B cell (primary cell): ENCODE measurements around the gene HEXB. TPM values are rescaled to one million over a fixed set of nuclear protein-coding genes. Genes with fewer than 3 reads are reported as not detected.

Experiments
- ATAC-seq: fragments of 200-7000 bp; cut with Tn5 transposase; one replicate; pipeline ENCODE4 v1.10.0; 2021; ENCODE audit warnings: low read depth, mild to moderate bottlenecking, moderate number of reproducible peaks, moderate library complexity
- CTCF ChIA-PET: fragments of 350-600 bp; sonication (Branson Sonifier 250); formaldehyde crosslinking; loops from one replicate; lab custom pipeline; 2021; ENCODE audit warnings: antibody characterized with exemption, inconsistent platforms; lab: Charles Lee
- POLR2A ChIA-PET: fragments of 350-600 bp; sonication (Branson Sonifier 250); formaldehyde crosslinking; loops from one replicate; lab custom pipeline; 2021; ENCODE audit warnings: antibody characterized with exemption; lab: Charles Lee
- DNase-seq: peaks from one replicate; pipeline ENCODE4 v3.0.0; 2013
- H2AFZ ChIP-seq: 2 replicates; pipeline ENCODE4 v1.6.1; 2012; ENCODE audit warnings: mild to moderate bottlenecking, low read depth, low read length; ENCODE audit not compliant: insufficient read depth, poor library complexity, severe bottlenecking
- H3K27ac ChIP-seq, 2 donors: 1 replicate in 1 of 2; 2 replicates in 1 of 2; pipeline ENCODE4 v1.5.1; 2012 to 2013; ENCODE audit warnings: low read length in 2 of 2, mild to moderate bottlenecking in 2 of 2, moderate library complexity in 1 of 2
- H3K27me3 ChIP-seq, 4 experiments: fragments of 200-600 bp in 1 of 4; sonication (generic) in 1 of 4; replicated peaks in 1 of 4; 1 replicate in 2 of 4; 2 replicates in 2 of 4; pipeline versions ENCODE4 v1.6.1 to v1.7.0; 2013 to 2016; ENCODE audit warnings: low read length in 3 of 4, mild to moderate bottlenecking in 2 of 4, mixed read lengths in 1 of 4, moderate library complexity in 1 of 4; ENCODE audit not compliant: insufficient read depth in 4 of 4, control insufficient read depth in 3 of 4; ENCODE audit errors: control extremely low read depth in 1 of 4
- H3K36me3 ChIP-seq, 2 experiments: replicated peaks in 1 of 2; 1 replicate in 1 of 2; 2 replicates in 1 of 2; pipeline versions ENCODE4 v1.6.1 to v1.7.1; 2013; ENCODE audit warnings: low read length in 1 of 2; ENCODE audit not compliant: insufficient read depth in 2 of 2, control insufficient read depth in 1 of 2; ENCODE audit errors: control extremely low read depth in 1 of 2, extremely low read depth in 1 of 2
- H3K4me1 ChIP-seq, 2 donors: fragments of 200-600 bp in 1 of 2; sonication (generic) in 1 of 2; 1 replicate in 1 of 2; 2 replicates in 1 of 2; pipeline versions ENCODE4 v1.5.1 to v1.6.1; 2013 to 2017; ENCODE audit warnings: low read length in 2 of 2; ENCODE audit not compliant: control insufficient read depth in 2 of 2, insufficient read depth in 2 of 2
- H3K4me2 ChIP-seq: replicated peaks from 2 replicates; pipeline ENCODE3; 2012; ENCODE audit warnings: mild to moderate bottlenecking, low read depth, low read length; ENCODE audit not compliant: poor library complexity, severe bottlenecking
- H3K4me3 ChIP-seq, 5 experiments: fragments of 200-600 bp in 1 of 5; sonication (generic) in 1 of 5; 1 replicate in 3 of 5; 2 replicates in 2 of 5; pipeline versions ENCODE4 v1.5.1 to v1.7.0; 2011 to 2016; ENCODE audit warnings: low read length in 4 of 5, mild to moderate bottlenecking in 4 of 5, low read depth in 2 of 5, control low read depth in 1 of 5, moderate library complexity in 1 of 5; ENCODE audit not compliant: insufficient read depth in 1 of 5; ENCODE audit errors: control extremely low read depth in 1 of 5, extremely low read depth in 1 of 5
- H3K79me2 ChIP-seq: fragments of 200-600 bp; sonication (generic); one replicate; pipeline ENCODE4 v1.6.0; 2016; ENCODE audit warnings: low read length; ENCODE audit not compliant: control insufficient read depth, insufficient read depth
- H3K9ac ChIP-seq: fragments of 200-600 bp; sonication (generic); 2 replicates; pipeline ENCODE4 v1.6.1; 2017; ENCODE audit warnings: mild to moderate bottlenecking, low read length, moderate library complexity
- H3K9me3 ChIP-seq, 3 donors: one replicate each; pipeline versions ENCODE4 v1.6.1 to v1.7.1; 2013; ENCODE audit warnings: low read length in 2 of 3; ENCODE audit not compliant: control insufficient read depth in 2 of 3, insufficient read depth in 1 of 3; ENCODE audit errors: control extremely low read depth in 1 of 3
- H4K20me1 ChIP-seq: 2 replicates; pipeline ENCODE4 v1.6.0; 2012; ENCODE audit warnings: mild to moderate bottlenecking, low read length; ENCODE audit not compliant: insufficient read depth, control insufficient read depth, poor library complexity, severe bottlenecking
- H3K27ac Mint-ChIP-seq: one replicate; pipeline ENCODE4 v1.8.0; 2021; ENCODE audit warnings: mixed read lengths
- H3K27me3 Mint-ChIP-seq: one replicate; pipeline ENCODE4 v1.8.0; 2021; ENCODE audit warnings: mixed read lengths
- H3K4me1 Mint-ChIP-seq: one replicate; pipeline ENCODE4 v1.8.0; 2021; ENCODE audit warnings: mixed read lengths
- H3K4me3 Mint-ChIP-seq: one replicate; pipeline ENCODE4 v1.8.0; 2021; ENCODE audit warnings: mixed read lengths
- H3K9me3 Mint-ChIP-seq: one replicate; pipeline ENCODE4 v1.8.0; 2022; ENCODE audit warnings: mixed read lengths; ENCODE audit not compliant: insufficient read depth
- EZH2 ChIP-seq: IDR thresholded peaks from 2 replicates; pipeline ENCODE4 v1.6.1; 2012; ENCODE audit warnings: borderline replicate concordance, low read depth, mild to moderate bottlenecking, moderate library complexity, low read length; ENCODE audit not compliant: insufficient read depth, poor library complexity, severe bottlenecking
- WGBS: methylation state at CpG from one replicate; pipeline ENCODE4 v1.1.5; 2013; ENCODE audit warnings: missing lambda C conversion rate; ENCODE audit not compliant: insufficient coverage; 5-methylcytosine and 5-hydroxymethylcytosine counted together
- intact Hi-C: fragments of 100-400 bp; cut with micrococcal nuclease; formaldehyde crosslinking; loops from one replicate; pipeline ENCODE4 v1.10.0; 2022
- polyA plus RNA-seq: library from polyadenylated mRNA; depleted of rRNA; stranded (reverse); fragments of >200 nt; gene quantifications from 2 replicates; pipeline ENCODE4 v1.2.3, GENCODE V29; 2012
- total RNA-seq, 2 donors: library from RNA; stranded (reverse); fragments of 120-200 nt in 1 of 2; gene quantifications; 1 replicate in 1 of 2; 2 replicates in 1 of 2; pipeline versions ENCODE4 v1.2.3 to v1.2.4, GENCODE V29; 2013 to 2022
- TF ChIP-seq, protein P1 (sequence below): fragments of 200-600 bp; IDR thresholded peaks from one replicate; pipeline ENCODE4 v1.8.0; 2022; ENCODE audit warnings: antibody characterized with exemption, mild to moderate bottlenecking

HEXB gene
- total and polyA plus RNA-seq, 2 donors (not counting 1 experiment from before 2014, with no cell fraction given) = 23.6 to 47.1 TPM

DNA sequence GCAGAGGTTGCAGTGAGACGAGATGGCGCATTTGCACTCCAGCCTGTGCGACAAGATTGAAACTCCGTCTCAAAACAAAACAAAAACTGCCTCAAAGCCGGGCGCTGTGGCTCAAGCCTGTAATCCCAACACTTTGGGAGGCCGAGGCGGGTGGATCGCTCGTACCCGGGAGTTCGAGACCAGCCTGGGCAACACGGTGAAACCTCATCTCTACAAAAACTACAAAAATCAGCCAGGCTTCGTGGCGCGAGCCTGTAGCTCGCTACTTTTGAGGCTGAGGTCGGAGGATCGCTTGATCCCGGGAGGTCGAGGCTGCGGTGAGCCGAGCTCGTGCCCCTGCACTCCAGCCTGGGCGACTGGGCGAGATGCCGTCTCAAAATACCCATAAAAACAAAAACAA lies 80.9 kb downstream of the HEXB start:
- H3K27me3 Mint-ChIP-seq = no peaks in the 10 kb centered on the region
- ChIA-PET POLR2A (no interaction called here), CTCF (interaction anchor here (0.7 to 1.5 kb wide), 9 partner anchors 7 to 863 kb away, joined by 3 to 5 read pairs (median 3); partner anchors contain the start of gene ENC1)
- H3K4me1 Mint-ChIP-seq = peaks cover 29% of the 10 kb centered on the region
- Histone ChIP-seq H3K9me3 (no peaks in the 10 kb centered on the region), H3K4me2 (peak overlapping the region; percentile 84), H3K4me1 (peaks cover 20 to 21% of the 10 kb centered on the region in 2 donors), H3K36me3 (peaks cover 0 to 30% of the 10 kb centered on the region in 2 experiments), H3K4me3 (peak overlapping the region in 4 of 5 experiments; percentile 79 to 99 (median 94)), H3K27me3 (no peaks in the 10 kb centered on the region), H3K27ac (no peak overlapping the region), H3K79me2 (peaks cover 47% of the 10 kb centered on the region), H3K9ac (peak overlapping the region; percentile 93), H2AFZ (peak overlapping the region; percentile 100), H4K20me1 (peaks cover 15% of the 10 kb centered on the region)
- no peak for ATAC-seq
- intact Hi-C loops = loop anchor here (1.0 to 10.0 kb wide), 6 partner anchors 101 to 1951 kb away; partner anchors contain the start of genes BTF3, CERT1, FAM169A and POLK
- DNase-seq = no peak
- WGBS = 82% methylated on average over 22 of the region's 27 CpGs
- TF ChIP-seq EZH2 = no peak
- TF ChIP-seq, protein P1, sequence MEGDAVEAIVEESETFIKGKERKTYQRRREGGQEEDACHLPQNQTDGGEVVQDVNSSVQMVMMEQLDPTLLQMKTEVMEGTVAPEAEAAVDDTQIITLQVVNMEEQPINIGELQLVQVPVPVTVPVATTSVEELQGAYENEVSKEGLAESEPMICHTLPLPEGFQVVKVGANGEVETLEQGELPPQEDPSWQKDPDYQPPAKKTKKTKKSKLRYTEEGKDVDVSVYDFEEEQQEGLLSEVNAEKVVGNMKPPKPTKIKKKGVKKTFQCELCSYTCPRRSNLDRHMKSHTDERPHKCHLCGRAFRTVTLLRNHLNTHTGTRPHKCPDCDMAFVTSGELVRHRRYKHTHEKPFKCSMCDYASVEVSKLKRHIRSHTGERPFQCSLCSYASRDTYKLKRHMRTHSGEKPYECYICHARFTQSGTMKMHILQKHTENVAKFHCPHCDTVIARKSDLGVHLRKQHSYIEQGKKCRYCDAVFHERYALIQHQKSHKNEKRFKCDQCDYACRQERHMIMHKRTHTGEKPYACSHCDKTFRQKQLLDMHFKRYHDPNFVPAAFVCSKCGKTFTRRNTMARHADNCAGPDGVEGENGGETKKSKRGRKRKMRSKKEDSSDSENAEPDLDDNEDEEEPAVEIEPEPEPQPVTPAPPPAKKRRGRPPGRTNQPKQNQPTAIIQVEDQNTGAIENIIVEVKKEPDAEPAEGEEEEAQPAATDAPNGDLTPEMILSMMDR = no peak
- no peaks in the 10 kb centered on the region for H3K9me3 Mint-ChIP-seq
- H3K4me3 Mint-ChIP-seq = peak overlapping the region; percentile 100
- H3K27ac Mint-ChIP-seq = peak overlapping the region; percentile 98

GRCh38 chr5:74766418-74766848 lies 81.4 kb downstream of the HEXB start:
- peak overlapping the region; percentile 62 to 85 for H3K27ac ChIP-seq
- TF ChIP-seq, protein P1 = peak; percentile 74
- no peak for TF ChIP-seq EZH2
- CTCF ChIA-PET = interaction anchor here (0.5 to 1.8 kb wide), 12 partner anchors 8 to 913 kb away, joined by 3 to 5 read pairs (median 3); partner anchors contain the start of genes ANKRD31, ENC1 and HMGCR
- peaks cover 20 to 21% of the 10 kb centered on the region in 2 donors for H3K4me1 ChIP-seq
- POLR2A ChIA-PET = no interaction called here
- peaks cover 29% of the 10 kb centered on the region for H3K4me1 Mint-ChIP-seq
- no peaks in the 10 kb centered on the region for H3K9me3 Mint-ChIP-seq
- peaks cover 0 to 31% of the 10 kb centered on the region in 2 experiments for H3K36me3 ChIP-seq
- H2AFZ ChIP-seq = peak overlapping the region; percentile 100
- H3K79me2 ChIP-seq = peaks cover 47% of the 10 kb centered on the region
- H3K9me3 ChIP-seq = no peaks in the 10 kb centered on the region
- no peaks in the 10 kb centered on the region for H3K27me3 Mint-ChIP-seq
- H3K27ac Mint-ChIP-seq = peak overlapping the region; percentile 98
- H4K20me1 ChIP-seq = peaks cover 15% of the 10 kb centered on the region
- peak overlapping the region; percentile 100 for H3K4me3 Mint-ChIP-seq
- ATAC-seq (peak; percentile 40), DNase-seq (peak; percentile 74)
- peak overlapping the region; percentile 71 to 99 (median 92) for H3K4me3 ChIP-seq
- 0% methylated on average over 9 of the region's 10 CpGs for WGBS
- peak overlapping the region; percentile 84 for H3K4me2 ChIP-seq
- H3K9ac ChIP-seq = peak overlapping the region; percentile 93
- H3K27me3 ChIP-seq = no peaks in the 10 kb centered on the region
- intact Hi-C loops = loop anchor here (1.0 to 10.0 kb wide), 6 partner anchors 100 to 1952 kb away; partner anchors contain the start of genes BTF3, CERT1, FAM169A and POLK
